NCI-H2196 (cell line): ENCODE data around the gene PARD3B.

ENCODE experiments used
- DNase-seq: peaks from one replicate; lab custom pipeline; 2025; ENCODE audit not compliant: unreplicated experiment; lab: John Stamatoyannopoulos, UW

The PARD3B gene

GRCh38 chr2:205428811-205429210 is 883.5 kb downstream of the PARD3B start:
- no peak for DNase-seq

DNA sequence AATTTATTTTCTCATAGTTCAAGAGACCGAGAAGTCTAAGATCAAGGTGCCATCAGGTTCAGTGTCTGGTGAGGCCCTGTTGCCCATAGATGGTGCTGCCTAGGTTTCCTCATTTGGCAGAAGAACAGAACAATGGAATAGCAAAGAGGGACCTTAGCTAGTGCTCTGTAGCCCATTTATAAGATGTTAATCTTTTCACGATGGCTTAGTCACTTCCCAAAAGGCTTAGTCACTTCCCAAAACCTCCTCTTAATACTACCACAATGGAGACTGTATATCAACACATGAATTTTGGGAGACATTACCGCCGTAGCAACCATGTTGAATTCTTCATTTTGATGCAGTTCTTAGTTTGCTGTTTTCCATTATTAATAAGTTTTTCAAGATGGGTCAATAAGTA is 890.7 kb downstream of the PARD3B start:
- no peak for DNase-seq

GRCh38 chr2:205438241-205438640 is 893.0 kb downstream of the PARD3B start:
- no peak for DNase-seq

DNA sequence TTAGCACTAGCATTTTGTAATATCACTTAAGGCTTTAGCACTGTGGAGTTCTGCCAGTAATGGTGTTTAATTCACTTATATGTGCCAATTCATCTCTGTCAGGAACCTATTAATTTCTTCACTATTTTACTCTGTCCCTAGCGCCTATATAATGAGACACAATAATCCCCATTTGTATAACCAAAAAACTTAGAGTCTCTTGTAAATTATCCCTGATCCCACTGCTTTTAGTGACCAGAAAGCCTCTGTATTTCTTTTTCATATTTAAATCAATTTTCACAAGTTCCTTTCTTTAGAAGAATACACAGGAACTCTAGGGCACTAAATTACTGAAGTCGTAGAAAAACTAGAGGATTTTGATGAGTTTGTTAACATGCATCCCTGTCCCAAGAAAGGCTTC is 894.3 kb downstream of the PARD3B start:
- DNase-seq: no peak

DNA sequence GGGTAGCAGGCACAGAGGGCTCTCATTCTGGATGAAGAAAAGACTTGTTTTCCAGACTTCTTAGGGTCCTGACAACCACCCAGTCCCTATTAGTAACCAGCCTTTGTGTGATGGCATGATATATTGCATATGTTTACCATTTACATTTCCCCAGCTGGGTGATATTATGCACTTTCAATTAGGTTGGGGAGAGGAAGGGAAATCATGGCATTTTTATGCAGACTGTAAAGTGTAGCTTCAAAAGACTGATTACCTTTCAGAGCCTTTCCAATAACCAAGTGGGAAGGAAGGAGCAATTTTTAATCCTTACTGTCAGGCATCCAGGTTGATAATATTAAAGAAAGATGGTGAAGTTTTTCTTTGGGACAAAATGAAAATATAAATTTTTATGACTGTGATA is 896.2 kb downstream of the PARD3B start:
- DNase-seq: no peak

DNA sequence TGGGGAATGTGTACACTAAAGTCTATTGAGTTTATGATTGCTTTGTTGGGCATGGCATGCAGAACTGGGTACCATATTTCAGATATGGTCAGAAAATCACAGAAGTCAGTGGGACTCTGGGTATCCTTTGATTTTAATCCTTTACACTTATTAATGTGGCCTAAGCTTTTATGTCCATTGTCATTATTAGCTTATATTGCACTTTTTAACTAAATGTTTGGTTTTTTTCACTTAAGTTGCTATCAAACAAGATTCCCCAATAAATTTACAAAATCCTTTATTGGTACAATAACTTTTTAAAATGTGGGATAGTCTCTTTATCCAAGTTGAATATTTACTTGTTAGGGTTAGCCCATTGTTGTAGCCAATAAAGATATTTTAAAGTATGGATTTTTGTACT is 902.9 kb downstream of the PARD3B start:
- DNase-seq: no peak

DNA sequence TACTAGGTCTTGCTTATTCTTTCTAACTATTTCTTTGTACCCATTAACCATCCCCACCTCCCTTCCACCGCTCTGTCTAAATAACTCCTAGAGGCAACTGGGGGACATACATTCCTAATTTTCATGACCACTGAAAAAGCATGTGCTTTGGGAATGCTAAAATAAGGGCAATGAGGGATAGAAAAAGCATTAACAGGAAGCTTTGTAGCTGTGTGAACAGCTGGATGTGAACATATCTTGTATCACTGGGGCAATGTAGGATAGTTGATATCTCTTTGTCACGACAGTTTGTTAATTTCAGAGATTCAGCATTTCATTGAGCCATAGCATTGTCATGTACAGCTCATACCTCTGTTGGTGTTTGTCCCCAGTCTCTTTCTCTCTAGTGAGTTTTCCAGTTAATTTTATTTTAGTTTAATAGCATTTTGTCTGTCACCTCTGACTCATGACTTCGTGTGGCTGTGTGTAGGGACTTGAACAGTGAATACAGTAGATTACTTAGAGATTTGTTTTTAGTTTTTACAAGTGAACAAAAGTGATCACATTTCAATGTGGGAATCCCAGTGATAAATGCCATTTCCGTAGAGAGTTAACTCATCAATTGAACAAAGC is 906.7 kb downstream of the PARD3B start:
- DNase-seq: no peak

DNA sequence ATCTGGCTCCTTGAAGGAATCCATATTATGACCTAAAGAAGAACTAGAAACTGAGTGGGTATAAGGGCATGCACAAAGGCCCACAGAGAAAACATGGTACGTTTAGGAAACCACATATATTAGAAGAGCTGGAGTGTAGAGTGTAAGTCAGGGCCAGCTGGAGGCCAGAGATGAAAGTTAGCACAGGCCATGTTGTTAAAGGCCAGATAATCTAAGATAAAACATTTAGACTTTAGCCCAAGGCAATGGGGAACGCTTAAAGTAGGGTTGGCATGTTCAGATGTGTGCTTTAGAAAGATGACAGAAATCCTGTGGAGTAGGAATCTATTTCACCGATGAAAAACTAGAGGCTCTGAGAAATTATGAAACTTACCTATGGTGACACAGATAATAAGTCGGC is 907.9 kb downstream of the PARD3B start:
- no peak for DNase-seq

GRCh38 chr2:205456682-205457081 is 911.4 kb downstream of the PARD3B start:
- no peak for DNase-seq

DNA sequence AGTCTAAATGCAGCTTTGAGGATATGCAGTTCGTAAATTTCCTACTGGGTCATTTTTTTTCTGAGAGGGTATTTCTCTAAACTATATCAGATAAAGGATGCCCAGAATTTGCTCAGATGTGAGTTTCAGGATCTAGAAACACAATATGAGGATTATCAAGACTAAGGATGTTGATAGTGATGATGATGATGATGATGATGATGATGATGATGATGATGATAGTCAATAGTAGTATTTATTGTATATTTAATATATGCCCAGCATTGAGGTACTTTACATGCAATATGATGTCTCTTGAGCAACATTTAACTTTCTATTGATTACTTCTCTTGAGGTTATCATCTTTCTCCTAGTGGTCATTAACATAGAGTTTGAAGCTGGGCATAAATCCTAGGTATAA is 914.9 kb downstream of the PARD3B start:
- DNase-seq: no peak

DNA sequence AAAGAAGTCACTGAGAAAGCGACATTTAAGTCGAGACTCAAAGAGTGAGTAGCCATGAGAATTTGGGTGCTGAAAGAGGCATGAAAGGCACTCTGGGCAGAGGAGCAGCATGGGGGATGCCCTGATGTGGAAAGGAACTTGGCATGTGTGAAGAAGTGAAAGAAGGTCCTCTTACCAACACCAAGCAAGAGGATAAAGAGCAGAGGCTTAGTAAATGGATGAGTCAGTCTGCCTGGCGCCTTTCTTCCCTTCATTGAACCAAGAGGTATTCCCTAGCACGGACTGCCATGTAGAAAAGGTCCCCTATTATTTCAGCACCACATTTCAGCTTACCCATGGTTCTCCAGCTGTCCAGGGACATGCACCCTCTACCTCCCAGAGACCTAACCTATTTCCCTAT is 915.9 kb downstream of the PARD3B start:
- DNase-seq: no peak

DNA sequence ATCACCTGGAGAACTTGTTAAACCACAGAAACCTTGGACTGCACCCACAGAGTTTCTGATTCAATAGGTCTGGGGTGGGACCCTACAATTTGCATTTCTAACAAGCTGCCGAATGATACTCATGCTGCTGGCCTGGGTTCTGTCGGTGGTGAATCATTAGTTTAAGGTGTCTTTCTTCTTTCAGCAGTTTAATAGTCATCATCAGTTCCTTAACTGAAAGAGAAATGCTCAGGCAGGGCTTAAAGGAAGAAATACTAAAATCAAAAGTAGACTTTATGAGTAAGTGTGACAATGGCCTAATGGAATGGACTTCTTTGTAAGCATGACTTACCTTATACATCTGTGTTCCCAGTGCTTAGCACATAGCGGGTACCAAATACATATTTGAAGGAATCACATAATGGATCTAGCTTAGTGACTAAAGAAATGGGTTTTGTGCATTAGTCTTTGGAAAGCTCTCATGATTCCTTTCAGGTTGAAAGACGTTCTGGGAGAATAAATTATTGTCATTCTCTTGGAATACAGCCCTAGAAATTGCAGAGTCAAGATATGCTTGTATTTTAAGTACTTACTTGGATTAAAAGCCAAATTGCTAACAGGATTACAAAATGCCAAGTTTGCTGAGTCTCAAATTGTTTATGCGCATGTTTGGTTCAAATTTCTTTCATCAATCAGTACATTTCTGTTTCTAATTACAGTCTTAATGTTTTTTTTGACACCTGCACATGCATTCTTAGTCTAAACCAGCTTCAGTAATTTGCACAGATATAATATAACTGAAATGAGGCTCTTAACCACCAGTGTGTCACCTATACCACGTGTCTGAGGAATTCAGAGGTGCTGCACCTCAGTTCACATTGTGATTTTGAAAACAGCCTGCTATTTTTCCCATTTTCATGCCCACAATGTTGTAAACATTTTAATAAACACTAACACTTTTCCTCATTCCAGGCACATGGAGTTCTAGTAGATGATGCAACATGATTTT is 916.7 kb downstream of the PARD3B start:
- DNase-seq: no peak

- no peak for DNase-seq
Measured at GRCh38 chr2:205462681-205463345, 917.5 kb downstream of the PARD3B start.

DNA sequence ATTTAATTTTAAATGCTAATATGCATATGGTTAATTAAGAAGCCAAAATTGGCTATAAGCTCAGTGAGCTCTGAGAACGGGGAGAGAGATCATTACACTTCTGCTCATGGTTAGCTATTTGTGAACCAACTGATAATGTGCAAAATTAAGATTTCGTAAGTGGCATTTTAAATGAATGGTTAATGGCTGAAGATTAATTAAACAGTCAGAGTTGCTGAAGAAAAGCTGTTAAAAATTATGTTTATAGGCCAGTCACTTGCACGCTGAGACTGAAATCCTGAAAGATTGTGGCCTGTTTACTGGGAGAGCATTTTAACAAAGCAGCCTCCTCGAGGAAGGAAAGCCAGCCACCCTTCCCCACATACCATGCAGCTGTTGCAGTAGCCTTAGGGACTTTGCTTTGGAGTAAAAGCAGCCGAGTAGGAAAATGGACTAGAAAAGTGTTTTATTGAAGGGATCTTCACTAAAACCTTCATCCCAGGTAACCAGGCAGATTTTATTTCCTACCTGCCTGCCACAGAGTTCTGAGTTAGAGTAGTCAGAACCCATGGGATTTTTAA is 918.3 kb downstream of the PARD3B start:
- no peak for DNase-seq

- DNase-seq: no peak
Measured at GRCh38 chr2:205464681-205465080, 919.4 kb downstream of the PARD3B start.

GRCh38 chr2:205465791-205466190 is 920.5 kb downstream of the PARD3B start:
- DNase-seq: no peak

DNA sequence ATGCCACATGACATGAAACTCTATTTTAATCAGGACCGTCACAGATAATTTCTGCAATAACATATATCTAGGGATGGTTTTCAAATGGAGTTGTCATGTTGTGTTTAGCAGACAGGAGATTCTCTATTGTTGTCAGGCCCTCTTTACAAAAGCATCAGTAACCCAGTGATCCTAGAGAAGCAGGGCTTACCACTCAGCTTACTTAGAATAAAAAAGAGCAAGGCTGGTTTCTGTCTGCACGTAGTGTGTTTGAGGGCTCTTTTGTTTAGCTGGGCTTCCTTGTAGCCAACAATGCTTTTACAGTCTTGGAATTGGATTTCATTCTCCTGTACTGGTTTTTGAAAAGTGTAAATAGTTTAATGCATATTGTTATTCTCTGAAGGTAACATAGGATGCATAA is 926.5 kb downstream of the PARD3B start:
- DNase-seq: no peak

- no peak for DNase-seq
Measured at GRCh38 chr2:205473791-205474190, 928.5 kb downstream of the PARD3B start.

GRCh38 chr2:205474741-205475415 is 929.6 kb downstream of the PARD3B start:
- no peak for DNase-seq

- DNase-seq: no peak
Measured at GRCh38 chr2:205475416-205475768, 930.1 kb downstream of the PARD3B start.
